ENCODE data around the gene ADM5.
"Not testable (repeated sequence)": the region's sequence is repeated elsewhere in the genome, so short reads cannot be mapped to it uniquely, and the experiment has no call there.

The ADM5 gene

GRCh38 chr19:49704888-49705642, 15.7 kb downstream of the ADM5 start:
- DNase-seq: no peak

GRCh38 chr19:49705919-49706318, 16.5 kb downstream of the ADM5 start:
- no peak for DNase-seq

GRCh38 chr19:49710372-49710951, 21.1 kb downstream of the ADM5 start:
- no peak for DNase-seq

- DNase-seq: no peak
Measured at GRCh38 chr19:49712397-49712859, 23.0 kb downstream of the ADM5 start.

GRCh38 chr19:49713236-49713845, 23.9 kb downstream of the ADM5 start:
- no peak for DNase-seq

GRCh38 chr19:49716154-49716553, 26.8 kb downstream of the ADM5 start:
- no peak for DNase-seq

- DNase-seq: no peak
Measured at GRCh38 chr19:49718511-49718910, 29.1 kb downstream of the ADM5 start.

- no peak for DNase-seq
Measured at GRCh38 chr19:49718991-49719390, 29.6 kb downstream of the ADM5 start.

GRCh38 chr19:49719420-49719819, 30.0 kb downstream of the ADM5 start:
- DNase-seq: not testable (repeated sequence)

GRCh38 chr19:49727217-49728030, 38.0 kb downstream of the ADM5 start:
- DNase-seq: no peak

- DNase-seq: no peak
Measured at GRCh38 chr19:49730166-49730565, 40.8 kb downstream of the ADM5 start.

GRCh38 chr19:49738268-49738667, 48.9 kb downstream of the ADM5 start:
- DNase-seq: no peak

- DNase-seq: no peak
Measured at GRCh38 chr19:49739098-49739497, 49.7 kb downstream of the ADM5 start.

GRCh38 chr19:49739933-49740332, 50.5 kb downstream of the ADM5 start:
- DNase-seq: no peak
